PFSK-1 (cell line): Measurements from ENCODE around the gene FAM174C.

Source experiments
- FOXP2 ChIP-seq: optimal IDR thresholded peaks from 2 replicates; pipeline ENCODE3; 2011; ENCODE audit warnings: borderline replicate concordance, control low read depth, inconsistent platforms; ENCODE audit not compliant: insufficient read depth; ENCODE audit errors: extremely low read length, extremely low read depth
- POLR2AphosphoS5 ChIP-seq: IDR thresholded peaks from 2 replicates; pipeline ENCODE4 v1.6.1; 2012; ENCODE audit warnings: low read depth, mild to moderate bottlenecking, control low read depth, low read length, moderate library complexity
- SIN3A ChIP-seq: IDR thresholded peaks from 2 replicates; pipeline ENCODE4 v1.6.1; 2012; ENCODE audit warnings: mild to moderate bottlenecking, low read length, moderate library complexity, borderline replicate concordance; ENCODE audit not compliant: insufficient read depth
- TAF1 ChIP-seq: IDR thresholded peaks from 2 replicates; pipeline ENCODE4 v1.6.1; 2012; ENCODE audit warnings: low read length, control low read depth, borderline replicate concordance; ENCODE audit not compliant: insufficient read depth
- TF ChIP-seq, protein P1 (sequence below), 2 experiments: IDR thresholded peaks; 2 replicates each; pipeline versions ENCODE4 v1.6.1 to v1.8.0; 2011 to 2012; ENCODE audit warnings: low read depth in 2 of 2, low read length in 2 of 2, control low read depth in 1 of 2, inconsistent platforms in 1 of 2, mild to moderate bottlenecking in 1 of 2, moderate library complexity in 1 of 2; ENCODE audit not compliant: insufficient read depth in 1 of 2

Gene FAM174C

GRCh38 chr19:1298235-1298634 lies 22.9 kb downstream of the FAM174C start:
- TF ChIP-seq POLR2AphosphoS5, result no peak
- TF ChIP-seq TAF1, result no peak
- no peak for TF ChIP-seq SIN3A
- TF ChIP-seq, protein P1, sequence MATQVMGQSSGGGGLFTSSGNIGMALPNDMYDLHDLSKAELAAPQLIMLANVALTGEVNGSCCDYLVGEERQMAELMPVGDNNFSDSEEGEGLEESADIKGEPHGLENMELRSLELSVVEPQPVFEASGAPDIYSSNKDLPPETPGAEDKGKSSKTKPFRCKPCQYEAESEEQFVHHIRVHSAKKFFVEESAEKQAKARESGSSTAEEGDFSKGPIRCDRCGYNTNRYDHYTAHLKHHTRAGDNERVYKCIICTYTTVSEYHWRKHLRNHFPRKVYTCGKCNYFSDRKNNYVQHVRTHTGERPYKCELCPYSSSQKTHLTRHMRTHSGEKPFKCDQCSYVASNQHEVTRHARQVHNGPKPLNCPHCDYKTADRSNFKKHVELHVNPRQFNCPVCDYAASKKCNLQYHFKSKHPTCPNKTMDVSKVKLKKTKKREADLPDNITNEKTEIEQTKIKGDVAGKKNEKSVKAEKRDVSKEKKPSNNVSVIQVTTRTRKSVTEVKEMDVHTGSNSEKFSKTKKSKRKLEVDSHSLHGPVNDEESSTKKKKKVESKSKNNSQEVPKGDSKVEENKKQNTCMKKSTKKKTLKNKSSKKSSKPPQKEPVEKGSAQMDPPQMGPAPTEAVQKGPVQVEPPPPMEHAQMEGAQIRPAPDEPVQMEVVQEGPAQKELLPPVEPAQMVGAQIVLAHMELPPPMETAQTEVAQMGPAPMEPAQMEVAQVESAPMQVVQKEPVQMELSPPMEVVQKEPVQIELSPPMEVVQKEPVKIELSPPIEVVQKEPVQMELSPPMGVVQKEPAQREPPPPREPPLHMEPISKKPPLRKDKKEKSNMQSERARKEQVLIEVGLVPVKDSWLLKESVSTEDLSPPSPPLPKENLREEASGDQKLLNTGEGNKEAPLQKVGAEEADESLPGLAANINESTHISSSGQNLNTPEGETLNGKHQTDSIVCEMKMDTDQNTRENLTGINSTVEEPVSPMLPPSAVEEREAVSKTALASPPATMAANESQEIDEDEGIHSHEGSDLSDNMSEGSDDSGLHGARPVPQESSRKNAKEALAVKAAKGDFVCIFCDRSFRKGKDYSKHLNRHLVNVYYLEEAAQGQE (IDR thresholded peaks at IDR 0.05; ENCODE audit: insufficient read depth in 1 of 2, low read depth in 2 of 2, low read length in 2 of 2), result no peak
- TF ChIP-seq FOXP2, result no peak

DNA sequence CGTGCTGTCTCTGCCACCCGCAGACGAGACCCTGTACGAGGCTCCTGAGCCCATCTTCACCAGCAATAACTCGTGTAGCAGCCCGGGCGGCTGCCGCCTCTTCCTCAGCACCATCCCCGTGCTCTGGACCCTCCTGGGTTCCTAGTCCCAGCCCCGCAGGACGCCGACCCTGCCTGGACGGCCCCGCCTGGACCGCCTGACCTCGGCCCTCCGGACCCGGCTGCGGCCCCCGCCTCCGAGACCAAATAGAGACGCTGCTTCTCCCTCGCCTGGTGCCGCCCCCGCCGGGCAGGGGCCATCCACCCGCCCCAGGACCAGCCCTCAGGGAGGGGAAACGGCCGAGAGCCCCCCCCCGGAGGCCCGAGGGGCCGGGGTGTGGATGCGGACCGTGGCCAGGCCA lies 24.5 kb downstream of the FAM174C start:
- TF ChIP-seq, protein P1 (IDR thresholded peaks at IDR 0.05; ENCODE audit: insufficient read depth in 1 of 2, low read depth in 2 of 2, low read length in 2 of 2), result no peak
- TF ChIP-seq SIN3A, result no peak
- no peak for TF ChIP-seq FOXP2
- no peak for TF ChIP-seq TAF1
- no peak for TF ChIP-seq POLR2AphosphoS5

- TF ChIP-seq, protein P1 (IDR thresholded peaks at IDR 0.05; ENCODE audit: insufficient read depth in 1 of 2, low read depth in 2 of 2, low read length in 2 of 2), result no peak
- TF ChIP-seq POLR2AphosphoS5 (no peak), FOXP2 (no peak), SIN3A (no peak), TAF1 (no peak)
These were observed 25.6 kb downstream of the FAM174C start for GRCh38 chr19:1300744-1301490.

GRCh38 chr19:1302533-1303239 lies 27.4 kb downstream of the FAM174C start:
- TF ChIP-seq TAF1 (no peak), SIN3A (no peak), FOXP2 (no peak), POLR2AphosphoS5 (no peak)
- TF ChIP-seq, protein P1 (IDR thresholded peaks at IDR 0.05; ENCODE audit: insufficient read depth in 1 of 2, low read depth in 2 of 2, low read length in 2 of 2), result no peak
